Stimulated activated CD4-positive, alpha-beta T cell treated with anti-CD3 and anti-CD28 coated beads, Interleukin-1b, Interleukin-23, amount 100 ng/mL, for 1 hour (primary cell): Measurements from ENCODE around the gene ZNF330.

Experiments
- DNase-seq, 2 donors: peaks; one replicate each; pipeline ENCODE4 v3.0.0-alpha.2; 2020; ENCODE audit warnings: low read depth in 2 of 2

The ZNF330 gene

DNA sequence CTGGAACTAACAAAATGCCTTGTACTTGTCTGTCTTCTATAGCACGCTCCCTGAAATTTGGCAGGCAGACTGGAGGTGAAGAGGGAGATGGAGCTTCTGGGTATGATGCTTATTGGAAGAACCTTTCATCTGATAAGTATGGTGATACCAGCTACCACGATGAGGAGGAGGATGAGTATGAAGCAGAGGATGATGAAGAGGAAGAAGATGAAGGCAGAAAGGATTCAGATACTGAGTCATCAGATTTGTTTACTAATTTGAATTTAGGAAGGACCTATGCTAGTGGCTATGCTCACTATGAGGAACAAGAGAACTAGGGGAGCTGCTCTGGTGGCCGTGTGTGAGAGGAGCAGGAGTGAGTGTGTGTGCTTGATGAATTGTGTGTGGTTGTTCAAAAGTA lies 13.0 kb downstream of the ZNF330 start:
- no peak for DNase-seq

DNA sequence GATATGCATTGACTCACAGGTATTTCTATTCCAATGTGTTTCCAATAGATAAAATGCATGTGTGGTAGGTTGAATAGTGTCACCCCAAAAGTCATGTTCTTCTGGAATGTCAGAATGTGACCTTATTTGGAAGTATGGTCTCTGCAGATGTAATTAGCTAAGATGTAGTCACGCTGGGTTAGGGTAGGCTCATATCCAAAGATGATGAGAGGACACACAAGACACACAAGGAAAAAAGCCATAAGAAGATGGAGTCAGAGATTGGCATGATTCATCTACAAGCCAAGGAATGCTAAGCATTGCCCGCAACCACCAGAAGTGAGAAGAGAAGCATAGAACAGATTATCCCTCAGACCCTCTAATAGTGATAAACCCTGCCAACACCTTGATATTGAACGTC lies 17.5 kb downstream of the ZNF330 start:
- DNase-seq = no peak

DNA sequence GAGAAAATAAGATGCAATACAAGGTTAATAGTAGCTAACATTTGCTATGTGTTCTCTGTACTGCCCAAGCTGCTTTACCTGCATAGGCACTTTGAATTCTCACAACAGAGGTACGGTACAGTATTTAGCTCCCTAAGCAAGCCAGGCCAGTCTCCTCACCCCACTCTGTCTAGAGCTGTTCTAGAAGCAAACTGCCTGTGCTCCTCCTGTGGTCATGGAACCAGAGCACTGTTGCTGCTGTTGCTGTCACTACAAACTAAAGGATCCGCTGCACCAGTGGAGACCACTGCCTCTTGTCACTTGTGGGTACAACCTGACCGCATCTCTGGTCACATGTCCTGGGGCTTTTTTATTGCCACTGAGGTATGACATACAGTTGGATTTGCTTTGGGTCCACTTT lies 19.6 kb downstream of the ZNF330 start:
- DNase-seq = no peak

DNA sequence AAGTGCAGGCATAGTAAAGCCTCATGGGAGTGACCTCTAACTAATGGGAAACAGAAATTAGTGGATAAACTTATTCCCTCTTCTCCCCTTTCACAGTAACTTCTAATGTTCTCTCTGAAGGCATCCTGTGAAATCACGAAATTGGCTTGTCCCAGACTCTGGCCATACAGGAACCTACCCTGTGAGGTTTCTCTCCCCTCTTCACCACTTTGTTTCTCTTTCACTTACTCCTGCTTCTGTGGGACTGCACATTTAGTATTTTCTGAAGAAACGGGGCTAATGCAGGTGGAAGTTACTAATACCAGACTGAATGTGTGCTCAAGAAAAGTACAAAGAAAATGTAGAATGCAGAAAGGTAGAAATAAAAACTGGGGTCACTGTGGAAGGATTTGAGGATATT lies 20.0 kb downstream of the ZNF330 start:
- no peak for DNase-seq

DNA sequence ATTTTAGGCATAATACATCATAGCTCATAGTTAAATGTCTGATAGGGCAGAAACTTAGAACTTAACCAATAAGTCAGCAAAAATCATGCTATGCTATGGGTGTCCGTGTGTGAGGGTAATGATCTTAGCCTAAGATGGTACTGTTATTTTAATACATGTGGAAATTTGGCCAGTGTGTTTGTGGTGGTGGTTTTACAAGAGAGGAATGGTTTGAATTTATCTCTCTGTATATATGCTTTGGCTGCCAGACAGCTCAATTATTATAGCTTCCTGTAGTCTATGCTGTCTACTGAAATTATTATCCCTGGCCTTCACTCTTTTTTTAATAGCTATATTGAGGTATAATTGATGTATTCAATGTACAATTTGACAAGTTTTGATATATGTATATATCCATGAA lies 21.3 kb downstream of the ZNF330 start:
- no peak for DNase-seq

DNA sequence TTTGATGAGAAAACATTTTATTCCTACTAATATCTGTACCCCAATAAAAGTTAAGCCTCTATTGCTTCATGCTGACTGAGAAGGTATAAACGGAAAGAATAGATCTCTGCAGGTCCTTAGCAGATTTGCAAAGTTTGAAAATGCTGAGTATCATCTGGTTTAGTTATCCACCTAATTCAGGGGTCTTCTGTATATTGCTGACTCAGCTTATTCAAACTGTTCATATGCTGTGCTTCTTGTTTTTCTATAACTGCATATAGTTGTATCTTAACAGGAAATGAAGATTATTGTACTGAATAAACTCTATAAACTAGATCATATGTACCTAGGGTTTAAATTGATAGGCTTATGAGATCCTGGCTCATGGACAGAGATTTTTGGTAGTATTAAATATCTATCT lies 23.7 kb downstream of the ZNF330 start:
- no peak for DNase-seq

DNA sequence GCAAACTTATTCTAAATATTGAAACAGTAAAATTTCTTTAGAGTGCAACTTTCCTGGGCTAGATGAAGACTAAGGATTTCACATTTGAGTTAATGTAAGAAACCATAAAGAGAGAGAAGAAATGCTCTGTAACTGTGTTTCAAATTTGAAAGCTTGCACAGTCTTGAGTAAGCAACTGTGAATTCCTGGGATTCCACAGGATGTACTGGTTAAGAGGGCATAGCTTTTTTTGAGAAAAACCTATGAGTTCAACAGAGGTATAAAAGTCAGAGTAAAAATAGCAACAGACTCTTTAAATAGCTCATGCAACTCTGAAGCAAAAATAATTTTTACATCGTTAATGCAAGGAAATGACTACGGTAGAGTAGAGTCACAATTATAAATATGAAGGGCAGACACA lies 25.5 kb downstream of the ZNF330 start:
- no peak for DNase-seq

DNA sequence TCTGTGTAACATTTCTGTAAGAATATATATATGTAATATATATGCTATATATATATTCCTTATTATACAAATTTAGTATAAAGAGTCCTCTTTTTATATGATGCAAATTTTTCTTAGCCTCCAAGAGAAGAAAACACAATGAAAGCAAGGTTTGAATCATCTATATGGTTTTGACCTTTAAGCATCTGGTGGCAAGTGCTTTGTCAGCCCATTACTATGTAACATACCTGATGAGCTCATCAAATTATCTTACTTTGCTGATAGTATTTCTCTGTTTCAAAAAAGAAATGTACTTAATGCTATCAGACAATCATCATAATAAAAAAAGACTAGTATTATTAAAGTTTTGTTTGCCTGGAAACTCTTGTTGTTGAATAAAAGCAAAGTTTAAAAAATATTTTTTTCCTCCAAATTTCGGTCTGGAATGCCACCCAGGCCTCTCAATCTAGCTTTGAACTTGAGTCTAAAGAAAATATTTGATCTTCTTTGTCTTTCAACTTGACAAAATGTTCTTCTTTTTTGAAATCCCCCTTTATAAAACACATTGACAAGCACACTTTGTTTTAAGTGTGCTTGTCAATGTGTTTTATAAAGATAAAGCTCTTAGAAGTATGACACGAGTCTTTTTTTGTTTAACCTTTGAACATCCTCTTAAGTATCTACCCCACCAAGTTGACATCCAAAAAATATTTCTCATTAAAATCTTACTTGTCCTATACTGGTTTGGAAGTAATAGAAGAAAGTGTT lies 26.2 kb downstream of the ZNF330 start:
- DNase-seq = no peak

DNA sequence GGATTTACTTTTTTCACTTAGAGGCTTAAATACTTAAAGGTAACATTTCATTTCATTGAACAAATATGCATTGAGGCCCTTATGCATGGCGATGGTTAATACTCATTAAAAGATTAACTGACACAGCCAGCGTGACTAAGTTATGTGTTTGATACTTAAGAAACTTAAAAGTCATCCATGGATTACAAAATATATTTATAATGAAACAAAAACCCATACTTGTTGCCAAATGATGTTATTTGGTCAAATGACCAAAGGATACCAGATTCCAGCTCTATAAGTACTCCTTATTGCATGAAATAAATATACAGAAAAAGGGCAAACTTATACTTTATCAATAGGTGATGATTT lies 26.7 kb downstream of the ZNF330 start:
- no peak for DNase-seq

DNA sequence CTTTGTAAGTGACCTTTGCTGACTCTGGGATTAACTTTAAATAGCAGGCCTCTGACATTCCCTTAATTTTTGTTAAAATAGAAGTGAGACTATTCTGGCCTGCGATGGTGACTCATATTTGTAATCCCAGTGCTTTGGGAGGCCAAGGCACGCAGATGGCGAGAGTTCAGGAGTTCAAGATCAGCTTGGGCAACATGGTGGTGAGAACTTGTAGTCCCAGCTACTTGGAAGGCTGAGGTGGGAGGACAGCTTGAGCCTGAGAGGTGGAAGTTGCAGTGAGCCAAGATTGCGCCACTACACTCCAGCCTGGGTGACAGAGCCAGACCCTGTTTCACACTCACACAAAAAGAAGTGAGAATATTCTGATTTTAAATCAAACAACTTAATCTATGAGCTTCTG lies 27.3 kb downstream of the ZNF330 start:
- no peak for DNase-seq

DNA sequence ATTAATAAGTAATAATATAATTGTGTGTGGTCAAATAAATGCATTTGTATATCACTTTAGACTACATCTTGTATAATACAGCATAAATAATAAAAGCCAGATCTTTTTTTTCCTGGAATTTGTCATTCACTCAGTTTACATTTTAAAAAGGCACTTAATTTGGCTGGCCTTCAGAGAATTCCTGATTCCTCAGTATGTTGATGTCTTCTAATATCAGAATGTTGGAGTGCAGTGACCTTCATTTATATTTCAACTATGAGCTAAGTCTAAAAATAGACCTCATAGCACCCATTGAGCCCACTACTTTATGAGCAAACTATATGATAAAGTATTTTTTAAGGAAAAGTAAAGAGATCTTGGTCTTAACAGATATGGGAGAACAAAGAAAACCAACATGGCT lies 27.8 kb downstream of the ZNF330 start:
- no peak for DNase-seq

DNA sequence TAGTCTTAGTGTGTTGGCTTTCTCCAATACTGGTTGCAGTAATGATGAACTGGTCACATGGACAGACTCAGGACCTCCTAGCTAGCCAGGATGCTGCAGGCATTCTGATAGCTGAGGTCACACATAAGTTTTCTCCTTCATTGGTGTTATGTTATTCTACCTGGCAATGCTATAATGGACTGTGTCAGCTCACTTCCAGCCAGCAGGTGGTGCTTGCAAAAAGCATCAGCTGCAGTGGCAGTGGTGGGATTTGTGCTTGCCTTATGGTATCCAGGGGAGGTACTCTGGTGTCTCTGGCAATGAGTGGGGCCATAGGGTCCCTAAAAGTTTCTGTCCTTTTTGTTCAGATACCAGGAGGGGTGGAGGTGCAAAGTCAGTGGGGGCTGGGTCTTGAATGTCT lies 33.6 kb downstream of the ZNF330 start:
- no peak for DNase-seq

DNA sequence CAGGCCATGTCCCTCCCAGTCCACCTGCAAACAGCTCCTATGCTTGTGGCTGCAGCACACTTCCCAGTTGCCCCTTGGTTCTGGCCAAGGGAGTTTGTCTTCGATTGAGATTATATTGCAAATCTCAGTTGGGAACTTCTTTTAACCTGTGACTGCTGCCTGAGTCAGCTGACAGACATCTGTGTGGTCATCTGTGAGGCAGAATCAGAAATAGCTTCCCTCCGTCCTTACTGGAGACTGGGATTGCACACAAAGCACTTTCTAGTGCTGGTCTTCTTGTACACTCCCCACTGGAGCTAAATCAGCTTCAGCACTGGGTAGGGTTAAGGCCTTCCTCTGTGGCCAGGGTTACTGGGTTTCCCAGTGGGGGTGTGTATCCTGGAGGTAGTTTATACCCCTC lies 34.3 kb downstream of the ZNF330 start:
- DNase-seq = no peak

DNA sequence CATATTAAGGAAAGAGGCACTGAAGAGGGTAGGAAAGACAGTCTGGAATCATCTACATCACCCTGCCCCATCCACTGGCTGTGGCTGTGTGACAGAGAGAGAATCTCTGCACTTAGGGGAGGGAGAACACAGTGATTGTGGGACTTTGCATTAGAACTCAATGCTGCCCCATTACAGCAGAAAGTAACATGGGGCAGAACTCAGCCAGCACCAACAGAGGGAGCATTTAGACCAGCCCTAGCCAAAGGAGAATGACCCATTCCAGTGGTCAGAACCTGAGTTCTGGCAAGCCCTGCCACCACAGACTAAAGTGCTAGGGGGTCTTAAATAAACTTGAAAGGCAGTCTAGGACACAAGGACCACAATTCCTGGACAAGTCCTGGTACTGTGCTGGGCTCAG lies 37.9 kb downstream of the ZNF330 start:
- no peak for DNase-seq

DNA sequence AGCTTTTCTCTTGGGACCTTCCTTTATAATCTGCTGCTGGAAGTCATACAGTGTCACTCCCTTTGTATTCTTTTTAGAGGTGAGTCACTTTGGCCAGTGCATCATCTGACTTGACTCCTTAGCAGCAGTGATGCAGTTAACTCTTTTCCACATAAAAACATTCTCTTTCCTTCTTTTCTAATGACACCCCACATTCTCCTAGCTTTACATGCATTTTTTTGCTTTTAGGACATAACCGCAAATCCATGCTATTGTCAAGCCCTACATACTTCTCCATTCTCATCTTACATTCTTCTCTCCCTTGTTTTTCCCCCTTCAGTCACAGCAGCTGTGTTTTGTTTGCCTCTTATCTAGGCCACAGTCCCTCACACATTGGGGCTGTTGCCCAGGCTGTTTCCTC lies 55.1 kb downstream of the ZNF330 start:
- DNase-seq = no peak

DNA sequence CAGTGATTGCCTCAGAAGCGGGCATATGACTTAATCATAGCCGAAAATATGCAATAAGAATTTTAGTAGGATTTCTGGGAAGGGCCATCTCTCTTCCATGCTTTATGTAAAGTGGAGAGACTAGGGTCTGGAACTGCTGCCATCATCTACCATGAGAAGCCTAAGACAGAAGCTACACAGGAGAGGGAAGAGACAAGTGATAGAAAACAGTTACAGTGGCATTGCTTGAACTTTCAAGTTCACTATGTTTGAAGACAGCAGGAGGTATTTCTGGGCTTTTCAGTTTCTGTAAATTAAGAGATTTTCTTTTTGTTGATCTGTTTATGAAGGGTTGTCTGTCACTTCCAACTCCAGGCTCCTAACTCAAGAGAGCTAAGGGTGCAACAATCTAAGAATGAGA lies 62.5 kb downstream of the ZNF330 start:
- no peak for DNase-seq

DNA sequence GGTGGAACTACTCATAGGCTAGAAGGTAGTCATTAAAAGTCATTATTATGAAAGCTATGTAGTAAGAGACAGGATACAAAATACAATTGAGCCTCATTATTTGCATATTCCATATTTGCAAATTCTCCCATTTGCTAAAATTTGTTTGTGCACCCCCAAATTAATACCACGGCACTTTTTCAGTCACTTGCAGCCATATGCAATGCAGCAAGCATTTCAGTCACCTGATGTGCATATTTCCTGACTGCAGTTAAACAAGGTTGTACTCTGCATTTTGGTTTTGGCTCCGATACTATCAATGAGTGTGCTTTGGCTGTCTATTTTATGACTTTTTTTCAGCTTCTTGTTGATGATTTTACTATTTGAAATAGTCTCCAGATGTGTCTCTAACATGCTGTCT lies 62.9 kb downstream of the ZNF330 start:
- no peak for DNase-seq
